ENCODE results near the gene EDARADD.

DNA sequence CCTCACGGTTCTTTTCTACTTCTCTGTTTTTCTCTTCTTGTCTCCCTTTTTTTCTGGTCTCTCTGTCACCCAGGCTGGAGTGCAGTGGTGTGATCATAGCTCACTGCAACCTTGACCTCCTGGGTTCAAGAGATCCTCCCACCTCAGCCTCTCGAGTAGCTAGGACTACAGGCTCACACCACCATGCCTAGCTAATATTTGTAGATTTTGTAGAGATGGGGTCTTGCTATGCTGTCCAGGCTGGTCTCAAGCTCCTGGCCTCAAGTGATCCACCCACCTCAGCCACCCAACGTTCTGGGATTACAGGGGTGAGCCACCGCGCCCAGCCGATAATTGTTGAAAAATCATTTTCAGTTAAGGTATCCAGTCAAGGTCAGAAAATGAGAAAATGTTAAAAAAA is 103.8 kb downstream of the EDARADD start:
- TF ChIP-seq, protein P1, sequence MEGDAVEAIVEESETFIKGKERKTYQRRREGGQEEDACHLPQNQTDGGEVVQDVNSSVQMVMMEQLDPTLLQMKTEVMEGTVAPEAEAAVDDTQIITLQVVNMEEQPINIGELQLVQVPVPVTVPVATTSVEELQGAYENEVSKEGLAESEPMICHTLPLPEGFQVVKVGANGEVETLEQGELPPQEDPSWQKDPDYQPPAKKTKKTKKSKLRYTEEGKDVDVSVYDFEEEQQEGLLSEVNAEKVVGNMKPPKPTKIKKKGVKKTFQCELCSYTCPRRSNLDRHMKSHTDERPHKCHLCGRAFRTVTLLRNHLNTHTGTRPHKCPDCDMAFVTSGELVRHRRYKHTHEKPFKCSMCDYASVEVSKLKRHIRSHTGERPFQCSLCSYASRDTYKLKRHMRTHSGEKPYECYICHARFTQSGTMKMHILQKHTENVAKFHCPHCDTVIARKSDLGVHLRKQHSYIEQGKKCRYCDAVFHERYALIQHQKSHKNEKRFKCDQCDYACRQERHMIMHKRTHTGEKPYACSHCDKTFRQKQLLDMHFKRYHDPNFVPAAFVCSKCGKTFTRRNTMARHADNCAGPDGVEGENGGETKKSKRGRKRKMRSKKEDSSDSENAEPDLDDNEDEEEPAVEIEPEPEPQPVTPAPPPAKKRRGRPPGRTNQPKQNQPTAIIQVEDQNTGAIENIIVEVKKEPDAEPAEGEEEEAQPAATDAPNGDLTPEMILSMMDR (IDR thresholded peaks at IDR 0.05; ENCODE audit: low read depth, low read length) = no peak
- TF ChIP-seq EZH2phosphoT487 (IDR thresholded peaks at IDR 0.05; ENCODE audit: low read depth) = no peak

All from OCI-LY3 (cell line).